Stimulated activated CD4-positive, alpha-beta T cell treated with anti-CD3 and anti-CD28 coated beads, Interleukin-15, amount 100 ng/mL, for 1 hour (primary cell): ENCODE results near the gene SVOP.

Source experiments
- DNase-seq, 2 donors: peaks; one replicate each; pipeline ENCODE4 v3.0.0-alpha.2; 2020; ENCODE audit warnings: low read depth in 1 of 2, low spot score in 1 of 2

Gene SVOP

DNA sequence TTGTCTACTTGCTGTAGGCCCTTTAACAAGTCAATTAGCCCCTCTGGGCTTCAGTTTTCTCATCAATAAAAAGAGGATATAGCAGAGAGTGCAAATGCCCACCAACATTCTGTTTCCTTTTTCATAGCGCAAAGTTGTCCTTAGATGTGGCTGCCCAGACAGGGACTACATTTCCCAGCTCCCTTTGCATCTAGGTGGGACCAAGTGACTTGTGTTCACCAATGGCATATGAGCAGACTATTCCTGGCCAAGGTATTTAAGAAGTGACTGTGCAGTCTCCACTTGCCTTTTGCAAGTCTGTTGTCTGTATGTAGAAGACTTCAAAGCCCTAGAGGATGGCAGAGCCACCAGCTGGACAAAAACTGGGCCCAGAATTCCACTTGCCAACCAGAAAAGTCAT is 81.3 kb downstream of the SVOP start:
- DNase-seq, result no peak

DNA sequence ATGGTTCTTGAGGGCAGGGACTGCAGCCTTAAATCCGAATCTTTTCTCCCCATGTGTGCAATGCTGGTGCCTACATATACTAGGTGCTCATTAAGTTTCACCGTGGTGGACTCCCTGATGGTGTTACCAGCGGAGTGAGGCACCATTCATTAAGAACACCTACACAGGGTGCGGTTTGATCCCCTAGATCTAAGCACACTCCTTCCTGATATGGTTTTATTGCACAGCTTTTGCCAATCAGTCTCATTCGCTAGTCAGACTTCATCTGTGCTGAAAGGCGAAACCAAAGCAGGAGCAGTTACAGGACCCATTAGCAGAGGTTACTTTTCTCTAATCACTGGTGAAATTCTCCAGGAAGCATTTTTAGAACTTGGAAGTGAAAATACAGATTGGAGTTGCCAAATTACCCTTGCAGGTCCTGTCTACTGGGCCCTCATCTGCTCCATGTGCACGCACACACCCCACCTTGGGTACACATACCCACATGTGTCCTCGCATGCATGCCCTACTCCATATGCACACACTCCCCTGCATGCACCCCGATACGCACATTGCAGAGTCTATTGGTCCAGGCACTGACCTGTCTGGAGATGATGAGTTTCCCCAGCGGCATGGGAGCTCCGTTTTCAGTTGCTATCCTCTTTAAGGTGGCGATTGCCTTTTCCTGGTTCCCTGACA is 82.5 kb downstream of the SVOP start:
- no peak for DNase-seq

DNA sequence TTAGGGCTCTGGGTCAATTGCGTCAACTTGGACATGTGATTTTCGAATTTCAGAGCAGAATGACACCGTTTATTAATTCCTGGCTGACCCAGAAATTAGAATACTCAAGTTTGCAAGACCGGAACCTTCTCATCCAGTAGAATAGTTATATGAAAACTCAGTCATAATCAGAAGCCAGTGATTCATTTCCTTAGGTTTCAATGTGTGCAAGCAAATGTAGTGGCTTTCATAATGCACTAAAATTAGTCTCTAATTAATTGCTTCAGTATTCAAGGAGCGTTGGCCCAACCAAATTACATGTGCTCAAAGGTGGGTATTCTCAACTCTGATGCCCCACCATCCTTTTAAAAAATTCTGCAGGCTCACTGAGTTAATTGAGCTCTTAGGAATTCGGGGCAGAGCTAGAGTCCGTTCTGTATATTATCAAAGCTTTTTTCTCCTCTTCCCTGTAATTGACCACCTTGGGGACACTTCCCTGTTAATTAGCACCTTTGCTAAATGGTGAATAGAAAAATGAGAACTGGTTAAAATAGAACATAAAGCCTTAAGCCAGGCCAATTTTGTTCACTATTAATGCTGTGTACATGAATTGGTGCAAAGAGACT is 85.6 kb downstream of the SVOP start:
- no peak for DNase-seq

DNA sequence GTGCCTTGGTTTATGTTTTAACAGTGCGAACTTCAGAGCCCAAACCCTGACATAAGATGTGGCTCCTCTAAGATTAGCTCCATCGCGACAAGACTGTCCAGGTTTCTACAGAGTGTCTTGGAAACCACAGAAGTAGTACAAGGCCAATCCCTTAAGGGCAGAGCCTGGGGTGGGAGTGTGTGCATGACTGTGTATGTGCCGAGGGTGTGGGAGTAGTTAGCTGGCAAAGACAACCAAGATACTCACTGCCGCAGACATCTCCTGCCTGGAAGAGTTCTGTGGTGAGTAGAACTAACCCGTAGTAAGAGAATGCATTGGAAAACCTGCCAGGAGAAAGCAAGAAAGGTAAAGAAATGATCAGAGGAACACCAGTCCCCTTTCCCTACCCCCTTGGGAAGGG is 86.9 kb downstream of the SVOP start:
- no peak for DNase-seq

DNA sequence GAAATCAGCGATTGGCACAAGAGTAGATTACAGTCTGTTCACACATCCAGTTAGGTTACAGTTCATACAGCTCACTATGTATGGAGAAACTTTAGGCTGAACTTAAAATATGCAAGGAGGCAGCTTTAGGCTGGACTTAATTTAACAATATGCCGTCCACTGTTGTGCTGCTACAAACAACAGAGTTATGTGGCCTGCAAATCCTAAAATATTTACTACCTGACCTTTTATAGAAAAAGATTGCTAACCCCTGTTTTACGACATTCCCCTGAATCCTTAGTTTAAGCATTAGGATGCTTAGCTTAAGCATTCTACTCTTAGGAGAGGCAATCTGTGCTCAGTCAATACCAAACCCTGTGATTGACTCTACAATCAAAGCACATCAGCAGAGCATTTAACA is 90.1 kb downstream of the SVOP start:
- DNase-seq, result no peak

DNA sequence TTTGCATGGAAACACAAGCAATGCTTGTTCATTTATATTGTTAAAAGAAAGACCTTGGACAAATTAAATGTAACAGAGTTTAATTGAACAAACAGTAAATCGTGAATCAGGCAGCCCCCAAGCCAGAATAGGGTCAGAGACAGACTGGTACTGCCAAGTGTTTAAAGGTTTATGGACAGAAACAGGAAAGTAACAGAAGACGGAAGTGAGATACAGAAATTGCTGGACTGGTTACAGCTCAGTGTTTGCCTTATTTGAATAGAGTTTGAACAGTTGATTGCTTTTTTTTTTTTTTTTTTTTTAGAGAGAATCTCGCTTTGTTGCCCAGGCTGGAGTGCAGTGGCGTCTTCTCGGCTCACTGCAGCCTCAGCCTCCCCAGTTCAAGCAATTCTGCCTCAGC is 90.7 kb downstream of the SVOP start:
- DNase-seq, result no peak

DNA sequence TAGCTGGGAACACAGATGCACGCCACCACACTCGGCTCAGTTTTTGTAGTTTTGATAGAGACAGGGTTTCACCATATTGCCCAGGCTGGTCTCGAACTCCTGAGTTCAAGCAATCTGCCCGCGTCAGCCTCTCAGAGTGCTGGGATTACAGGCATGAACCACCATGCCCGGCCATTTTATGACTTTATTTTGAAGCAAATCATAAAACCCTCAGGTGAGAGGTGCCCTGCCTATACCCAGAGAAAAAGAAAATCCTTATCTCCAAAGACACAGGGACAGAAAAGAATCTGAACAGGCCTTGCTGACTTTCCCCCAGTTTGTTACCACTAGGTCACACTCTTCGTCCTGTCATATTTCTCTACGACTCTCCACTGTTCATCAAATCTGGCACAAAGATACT is 92.2 kb downstream of the SVOP start:
- no peak for DNase-seq

DNA sequence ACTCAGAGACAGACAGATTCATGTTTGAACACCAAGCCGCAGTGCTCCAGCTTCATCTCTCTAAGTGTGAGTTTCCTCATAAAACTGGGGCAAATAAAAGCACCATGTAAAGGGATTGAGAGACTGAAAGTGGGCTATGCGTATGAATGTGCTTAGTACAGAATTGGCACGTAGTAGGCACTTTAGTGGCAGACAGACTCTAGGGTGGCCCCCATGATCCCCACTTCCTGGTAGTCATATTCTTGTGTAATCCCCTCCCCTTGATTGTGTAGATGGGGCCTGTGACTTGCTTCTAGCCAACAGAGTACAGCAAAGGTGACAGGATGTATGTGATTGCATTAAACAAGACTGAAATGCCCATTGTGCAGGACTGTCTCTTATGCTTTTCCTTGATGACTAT is 98.0 kb downstream of the SVOP start:
- no peak for DNase-seq

DNA sequence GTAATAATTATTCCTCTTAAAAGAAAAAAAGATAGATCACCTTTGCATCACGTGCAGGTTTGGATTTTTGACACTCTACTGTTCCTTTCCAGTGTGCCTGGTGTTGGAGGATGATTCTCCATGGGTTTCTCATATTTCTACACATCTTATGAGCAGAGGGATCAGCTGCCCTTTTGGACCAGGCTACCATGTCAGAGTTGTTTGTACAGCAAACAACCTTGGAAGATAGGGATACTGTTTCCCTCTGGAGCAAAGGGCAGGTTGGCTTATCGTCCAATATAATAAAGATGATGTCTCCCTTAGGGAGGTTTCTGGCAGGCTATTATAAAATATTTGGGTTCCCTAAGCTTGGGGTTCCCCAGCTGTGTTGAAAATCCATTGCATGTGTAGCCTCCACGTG is 98.9 kb downstream of the SVOP start:
- no peak for DNase-seq

DNA sequence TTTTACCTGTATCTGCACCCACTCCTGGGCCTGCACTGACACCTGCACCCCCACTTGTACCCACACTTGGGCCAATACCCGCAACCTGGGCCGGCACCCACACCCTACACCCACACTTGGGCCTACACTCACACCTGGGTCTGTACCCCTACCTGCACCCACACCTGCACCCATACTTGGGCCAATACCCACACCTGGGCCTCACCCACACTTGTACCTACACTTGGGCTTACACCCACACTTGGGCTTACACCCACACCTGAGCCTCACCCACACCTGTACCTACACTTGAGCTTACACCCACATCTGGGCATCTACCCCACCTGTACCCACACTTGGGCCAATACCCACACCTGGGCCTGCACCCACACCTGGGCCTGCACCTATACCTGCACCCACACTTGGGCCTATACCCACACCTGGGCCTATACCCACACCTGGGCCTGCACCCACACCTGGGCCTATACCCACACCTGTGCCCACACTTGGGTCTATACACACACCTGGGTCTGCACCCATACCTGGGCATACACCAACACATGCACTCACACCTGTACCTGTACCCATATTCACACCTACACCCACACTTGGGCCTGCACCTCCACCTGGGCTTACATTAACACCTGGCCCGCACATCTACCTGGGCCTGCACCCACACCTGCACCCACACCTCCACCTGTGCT is 101.8 kb downstream of the SVOP start:
- DNase-seq, result no peak

DNA sequence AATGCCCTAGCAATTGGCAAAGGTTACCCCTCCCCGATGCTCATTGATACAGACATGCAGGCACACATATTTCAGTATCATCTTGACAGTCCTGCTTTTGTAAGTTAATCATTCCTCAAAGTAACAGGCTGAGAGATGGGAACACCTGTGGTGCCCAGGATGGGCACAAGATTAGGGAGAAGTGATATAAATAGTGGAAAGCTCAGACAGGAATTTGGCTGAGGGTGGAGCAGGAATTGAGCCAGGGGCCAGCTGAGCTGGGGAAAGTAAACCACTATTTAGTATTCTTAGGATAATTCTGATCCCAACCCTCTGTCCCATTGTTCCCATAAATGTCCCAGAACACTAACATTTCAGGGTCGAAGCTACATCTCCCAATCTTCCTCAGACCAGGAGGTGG is 102.7 kb downstream of the SVOP start:
- no peak for DNase-seq

DNA sequence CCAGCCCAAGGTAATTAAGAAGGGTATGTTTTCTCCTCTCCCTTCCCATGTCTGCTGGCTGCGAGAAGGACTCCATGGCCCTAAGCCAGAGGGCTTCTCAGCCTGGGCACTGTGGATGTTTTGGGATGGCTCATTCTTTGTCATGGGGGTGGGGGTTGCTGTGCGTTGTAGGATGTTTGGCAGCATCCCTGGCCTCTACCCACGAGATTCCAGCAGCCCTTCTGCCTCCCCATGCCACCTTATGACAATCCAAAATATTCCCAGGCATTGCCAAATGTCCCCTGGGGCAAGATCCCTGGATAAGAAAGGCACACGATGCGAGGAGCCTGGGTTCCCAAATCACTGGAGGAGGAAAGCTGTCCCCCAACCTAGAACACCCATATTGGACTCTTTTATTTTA is 104.5 kb downstream of the SVOP start:
- no peak for DNase-seq

DNA sequence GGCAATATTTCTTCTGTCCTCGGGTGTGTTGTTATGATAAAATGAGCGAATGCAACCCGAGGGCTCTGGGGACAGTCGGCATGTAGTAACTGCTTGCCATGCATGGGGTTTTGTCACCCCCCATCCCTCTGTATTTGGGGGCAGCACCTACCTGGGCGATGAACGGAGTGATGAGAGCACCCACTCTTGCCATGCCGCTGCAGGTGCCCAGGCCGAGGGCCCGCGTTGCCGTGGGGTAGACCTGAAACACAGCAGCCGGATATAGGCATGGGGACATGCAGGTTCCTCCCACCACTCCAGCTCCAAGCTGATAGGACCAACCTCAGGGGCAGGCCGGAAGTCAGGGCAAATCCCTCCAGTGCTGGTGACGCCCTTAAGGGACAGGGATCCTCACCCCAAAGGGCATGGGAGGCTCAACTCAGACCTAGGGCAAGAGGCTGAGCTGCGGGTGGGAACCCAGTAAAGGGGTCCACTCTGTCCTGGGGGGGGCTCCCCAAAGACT is 105.2 kb downstream of the SVOP start:
- DNase-seq, result no peak

DNA sequence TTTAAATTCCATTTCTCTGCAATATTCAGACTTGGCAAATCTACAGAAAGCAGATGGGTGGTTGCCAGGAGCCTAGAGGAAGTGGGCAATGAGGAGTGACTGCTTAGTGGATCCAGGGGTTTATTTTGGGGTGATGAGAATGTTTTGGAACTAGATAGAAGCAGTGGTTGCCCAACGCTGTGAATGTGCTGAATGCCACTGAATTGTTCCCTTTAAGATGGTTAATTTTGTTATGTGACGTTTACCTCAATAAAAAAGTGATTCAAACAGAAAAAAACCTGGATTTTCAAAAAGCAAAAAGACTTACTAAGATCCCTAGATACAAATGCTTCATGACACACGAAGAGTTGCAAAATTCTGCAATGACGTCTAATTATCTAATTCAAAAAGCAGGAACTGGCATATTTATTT is 106.7 kb downstream of the SVOP start:
- no peak for DNase-seq

DNA sequence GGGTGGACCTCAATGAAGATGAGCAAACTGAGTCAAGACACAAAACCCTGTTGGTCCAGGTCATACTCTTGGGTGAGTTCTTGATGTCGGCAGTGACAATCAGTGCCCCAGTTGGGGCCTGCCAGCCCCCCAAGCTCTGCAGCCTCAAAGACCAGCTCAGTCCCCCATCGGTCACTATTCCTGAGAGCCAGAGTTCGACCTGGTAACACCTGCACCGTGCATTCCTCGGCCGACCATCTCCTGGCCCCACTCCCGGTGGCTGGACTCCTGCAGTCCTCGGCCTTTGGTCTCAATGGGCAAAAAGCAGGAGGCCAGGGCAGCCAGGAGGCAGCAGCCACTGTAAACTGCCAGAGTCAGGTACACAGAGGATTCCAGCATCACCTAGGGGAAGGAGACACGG is 108.5 kb downstream of the SVOP start:
- no peak for DNase-seq

DNA sequence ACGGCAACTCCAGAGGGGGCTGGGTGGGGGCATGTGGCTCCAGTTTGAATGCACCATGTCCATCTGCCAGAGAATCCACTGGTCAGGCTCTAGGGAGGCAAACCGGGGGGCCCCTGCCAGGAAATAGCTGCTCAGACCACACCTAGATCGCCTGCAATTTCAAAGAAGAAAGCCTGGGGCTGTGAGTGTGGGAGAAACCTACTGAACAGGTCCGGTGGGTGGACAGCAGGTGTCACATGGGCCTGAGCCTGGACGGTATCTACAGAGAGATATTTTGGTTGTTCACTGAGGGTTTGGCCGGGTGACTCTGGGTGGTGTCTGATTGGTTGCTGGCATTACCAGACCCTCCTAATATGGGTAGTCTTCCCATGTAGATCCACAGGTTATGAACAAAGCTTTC is 109.0 kb downstream of the SVOP start:
- DNase-seq, result no peak

DNA sequence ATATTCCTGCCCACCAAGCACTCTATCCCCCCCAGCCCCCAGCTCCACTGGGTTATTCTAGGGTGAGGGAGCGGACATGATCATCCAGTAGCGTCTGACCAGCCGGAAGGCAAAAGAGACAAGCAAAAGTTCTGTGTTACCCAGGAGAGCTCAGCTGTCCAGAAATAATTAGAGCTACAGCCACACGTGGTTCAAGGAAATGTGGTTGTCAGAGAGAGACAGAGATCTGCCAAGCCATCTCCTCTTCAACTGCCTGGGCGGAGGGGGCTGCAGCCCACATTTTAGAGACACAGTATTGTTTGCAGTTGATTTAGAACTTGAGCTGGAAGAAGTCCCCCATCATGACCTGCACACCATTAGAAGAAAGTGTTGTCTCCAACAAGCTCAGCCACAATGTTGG is 110.5 kb downstream of the SVOP start:
- DNase-seq, result no peak

DNA sequence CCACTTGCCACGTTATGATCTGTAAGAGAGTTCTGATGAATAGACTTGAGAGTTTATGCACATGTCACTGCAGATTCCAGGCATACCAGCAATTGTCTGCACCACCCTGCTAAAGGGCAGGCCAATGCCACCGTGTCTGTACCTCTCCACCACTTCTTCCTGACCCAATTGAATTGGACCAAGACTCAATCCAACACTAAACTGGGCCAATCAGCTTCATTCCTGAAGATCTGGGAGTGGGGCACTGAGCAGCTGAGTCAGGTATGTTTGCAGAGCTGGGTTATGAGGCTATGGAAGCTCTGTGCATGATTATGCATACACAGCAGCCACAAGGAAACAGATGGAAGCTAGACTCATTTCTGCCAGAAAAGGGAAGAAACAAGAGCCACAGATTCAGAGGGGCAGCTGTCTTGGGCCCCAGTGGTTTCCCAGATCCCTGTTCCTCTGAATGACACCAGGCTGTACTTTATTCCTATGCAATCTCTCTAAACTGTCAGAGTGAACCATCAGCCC is 113.0 kb downstream of the SVOP start:
- no peak for DNase-seq

DNA sequence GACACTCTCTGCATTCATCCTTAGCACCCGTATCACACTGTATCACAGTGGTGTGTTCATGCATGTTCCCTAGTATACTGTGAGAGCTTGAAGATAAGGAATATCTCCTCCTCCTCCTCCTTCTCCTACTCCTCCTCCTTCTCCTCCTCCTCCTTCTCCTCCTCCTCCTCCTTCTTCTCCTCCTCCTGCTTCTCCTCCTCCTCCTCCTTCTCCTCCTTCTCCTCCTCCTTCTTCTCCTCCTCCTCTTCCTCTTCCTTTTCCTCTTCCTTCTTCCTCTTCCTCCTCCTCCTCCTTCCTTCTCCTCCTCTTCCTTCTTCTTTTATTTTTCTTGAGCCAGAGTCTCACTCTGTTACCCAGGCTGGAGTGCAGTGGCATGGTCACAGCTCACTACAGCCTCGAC is 113.9 kb downstream of the SVOP start:
- DNase-seq, result no peak

DNA sequence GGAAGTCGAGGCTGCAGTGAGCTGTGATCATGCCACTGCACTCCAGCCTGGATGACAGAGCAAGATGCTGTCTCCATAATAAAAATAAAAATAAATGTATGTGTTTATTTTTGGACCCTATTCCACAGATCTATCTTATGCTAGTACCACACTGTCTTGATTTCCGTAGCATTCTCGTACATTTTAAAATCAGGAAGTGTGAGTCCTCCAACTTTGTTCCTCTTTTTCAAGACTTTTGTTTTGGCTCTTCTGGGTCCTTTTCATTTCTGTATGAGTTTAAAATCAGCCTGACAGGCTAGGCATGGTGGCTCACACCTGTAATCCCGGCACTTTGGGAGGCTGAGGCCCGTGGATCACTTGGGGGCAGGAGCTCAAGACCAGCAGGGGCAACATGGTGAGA is 115.1 kb downstream of the SVOP start:
- no peak for DNase-seq

DNA sequence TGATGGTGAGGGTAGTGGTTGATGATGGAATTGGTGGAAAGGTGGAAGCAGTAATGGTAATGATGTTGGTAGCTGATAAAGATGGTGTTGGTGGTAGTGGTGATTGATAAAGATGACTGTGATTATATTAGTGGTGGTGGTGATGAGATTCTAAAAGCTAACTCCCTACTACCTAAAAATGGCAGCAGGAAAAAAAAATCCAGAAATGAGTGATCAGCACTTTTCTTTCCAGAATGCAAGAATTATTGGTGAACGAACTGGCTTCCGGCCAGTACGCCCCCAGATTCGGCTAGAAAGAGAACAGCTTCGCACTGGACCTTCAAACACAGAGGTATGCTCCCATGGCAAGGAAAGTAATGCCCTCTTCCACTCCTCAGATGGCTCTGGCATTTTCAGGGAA is 121.7 kb downstream of the SVOP start:
- no peak for DNase-seq

DNA sequence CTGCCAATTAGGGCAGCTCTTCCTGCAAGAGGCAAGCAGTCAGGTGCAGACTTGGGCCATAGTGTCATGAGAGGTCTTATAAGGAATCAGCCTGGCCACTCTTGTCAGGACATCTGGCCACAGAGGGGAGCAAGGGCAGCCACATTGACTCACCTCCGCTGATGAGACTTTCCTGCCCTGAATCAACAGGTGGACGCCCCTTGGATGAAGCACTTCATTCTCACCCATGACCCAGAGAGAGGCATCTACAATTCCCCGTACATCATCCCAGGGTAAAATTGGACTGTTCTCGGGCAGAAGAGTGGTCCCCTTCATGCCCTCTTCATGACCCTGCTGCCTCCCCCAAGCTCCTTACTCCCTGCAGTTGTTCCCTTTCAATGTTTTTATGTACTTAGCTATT is 124.1 kb downstream of the SVOP start:
- DNase-seq, result no peak
